Duodenal mucosa (tissue), 2 donors: ENCODE results near the gene MAP1B.

Experiments
- H3K27ac ChIP-seq: one replicate; pipeline ENCODE4 v1.7.0; 2013; ENCODE audit warnings: low read depth, low read length
- H3K27me3 ChIP-seq, 2 donors: one replicate each; pipeline ENCODE4 v1.7.0; 2013; ENCODE audit warnings: low read length in 2 of 2, control low read depth in 1 of 2; ENCODE audit not compliant: insufficient read depth in 2 of 2, control insufficient read depth in 1 of 2
- H3K36me3 ChIP-seq, 2 donors: one replicate each; pipeline ENCODE4 v1.7.0; 2013; ENCODE audit warnings: low read length in 2 of 2, control low read depth in 1 of 2; ENCODE audit not compliant: insufficient read depth in 2 of 2, control insufficient read depth in 1 of 2
- H3K4me1 ChIP-seq, 2 donors: one replicate each; pipeline ENCODE4 v1.7.0; 2013; ENCODE audit warnings: low read length in 2 of 2, control low read depth in 1 of 2; ENCODE audit not compliant: insufficient read depth in 2 of 2, control insufficient read depth in 1 of 2
- H3K4me3 ChIP-seq, 2 donors: one replicate each; pipeline ENCODE4 v1.7.0; 2013; ENCODE audit warnings: low read length in 2 of 2, low read depth in 1 of 2
- H3K9ac ChIP-seq, 2 donors: one replicate each; pipeline ENCODE4 v1.7.0; 2013; ENCODE audit warnings: low read length in 2 of 2, low read depth in 1 of 2
- H3K9me3 ChIP-seq, 2 donors: one replicate each; pipeline ENCODE4 v1.7.0; 2013; ENCODE audit warnings: low read length in 2 of 2, control low read depth in 1 of 2; ENCODE audit not compliant: control insufficient read depth in 1 of 2

MAP1B gene

DNA sequence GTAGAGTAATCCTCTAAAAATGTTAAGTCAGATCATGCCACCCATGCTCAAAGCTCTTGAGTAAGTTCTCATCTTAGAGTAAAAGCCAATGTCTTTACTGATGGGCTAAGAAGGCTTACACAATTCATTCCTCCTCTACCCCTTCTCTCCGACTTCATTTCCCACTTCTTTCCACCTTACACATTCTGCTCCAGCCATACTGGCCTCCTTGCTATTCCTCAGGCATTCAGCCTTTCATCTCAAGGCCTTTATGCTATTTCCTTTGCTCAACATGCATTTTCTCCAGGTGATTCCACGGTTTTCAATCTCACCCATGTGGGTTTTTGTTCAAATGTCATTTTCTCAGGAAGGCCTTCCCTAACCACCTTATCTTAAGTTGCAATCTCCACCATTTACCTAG is 104.9 kb downstream of the MAP1B start:
- H3K9ac ChIP-seq = no peak overlapping the region
- no peaks in the 10 kb centered on the region for H3K27me3 ChIP-seq
- no peak overlapping the region for H3K27ac ChIP-seq
- H3K36me3 ChIP-seq = no peaks in the 10 kb centered on the region
- no peaks in the 10 kb centered on the region for H3K9me3 ChIP-seq
- no peaks in the 10 kb centered on the region for H3K4me1 ChIP-seq
- H3K4me3 ChIP-seq = no peak overlapping the region

GRCh38 chr5:72213482-72213881 is 106.2 kb downstream of the MAP1B start:
- H3K36me3 ChIP-seq = peaks cover 10 to 11% of the 10 kb centered on the region in 2 donors
- no peak overlapping the region for H3K27ac ChIP-seq
- no peak overlapping the region for H3K4me3 ChIP-seq
- no peaks in the 10 kb centered on the region for H3K27me3 ChIP-seq
- no peaks in the 10 kb centered on the region for H3K4me1 ChIP-seq
- H3K9me3 ChIP-seq = no peaks in the 10 kb centered on the region
- no peak overlapping the region for H3K9ac ChIP-seq

GRCh38 chr5:72214168-72214567 is 106.9 kb downstream of the MAP1B start:
- Histone ChIP-seq H3K9ac (no peak overlapping the region), H3K36me3 (peaks cover 16% of the 10 kb centered on the region in 2 donors), H3K27me3 (no peaks in the 10 kb centered on the region), H3K4me3 (no peak overlapping the region), H3K4me1 (no peaks in the 10 kb centered on the region), H3K27ac (no peak overlapping the region), H3K9me3 (no peaks in the 10 kb centered on the region)

DNA sequence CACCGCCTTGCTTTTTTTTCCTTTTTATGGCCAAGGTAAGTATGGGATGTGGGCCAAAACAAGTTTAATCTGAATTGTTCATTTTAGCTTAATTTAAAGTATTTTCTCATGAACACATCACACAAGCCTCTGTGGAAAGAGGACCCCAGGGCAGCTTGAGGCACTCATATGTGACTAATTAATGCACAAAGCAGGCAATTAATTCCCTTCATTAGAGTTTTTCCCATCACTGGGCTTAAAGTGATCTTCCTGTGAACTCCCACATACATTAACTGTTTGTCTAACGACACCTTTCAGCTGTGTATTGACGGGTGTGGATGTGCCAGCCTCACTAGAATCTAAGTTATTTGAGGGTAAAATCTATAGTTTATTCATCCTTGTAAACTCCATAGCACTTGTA is 109.5 kb downstream of the MAP1B start:
- Histone ChIP-seq H3K27me3 (no peaks in the 10 kb centered on the region), H3K4me3 (no peak overlapping the region), H3K9ac (no peak overlapping the region), H3K9me3 (no peaks in the 10 kb centered on the region), H3K36me3 (peaks cover 24 to 39% of the 10 kb centered on the region in 2 donors), H3K27ac (no peak overlapping the region), H3K4me1 (no peaks in the 10 kb centered on the region)

DNA sequence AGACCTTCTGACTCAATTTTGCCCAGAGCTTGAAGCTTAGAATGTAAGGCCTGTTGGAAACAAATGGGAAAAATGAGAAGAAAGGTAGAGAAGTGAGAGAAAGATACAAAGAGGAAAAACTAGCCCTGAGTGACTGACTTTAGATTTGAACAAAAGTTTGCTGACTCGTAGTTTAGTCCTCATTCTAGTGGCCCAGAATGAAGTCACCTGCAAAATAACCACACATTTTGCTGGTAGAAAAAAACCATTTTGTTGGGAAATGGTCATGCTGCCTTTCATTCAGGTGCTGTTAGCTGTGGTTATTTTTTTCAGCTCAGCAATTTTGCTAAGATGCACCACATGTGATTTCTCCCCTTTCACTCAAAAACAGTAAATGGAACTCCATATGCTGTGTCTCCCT is 113.8 kb downstream of the MAP1B start:
- Histone ChIP-seq H3K4me3 (no peak overlapping the region), H3K9me3 (no peaks in the 10 kb centered on the region), H3K27ac (no peak overlapping the region), H3K27me3 (no peaks in the 10 kb centered on the region), H3K9ac (no peak overlapping the region), H3K36me3 (peaks cover 41 to 77% of the 10 kb centered on the region in 2 donors), H3K4me1 (no peaks in the 10 kb centered on the region)

DNA sequence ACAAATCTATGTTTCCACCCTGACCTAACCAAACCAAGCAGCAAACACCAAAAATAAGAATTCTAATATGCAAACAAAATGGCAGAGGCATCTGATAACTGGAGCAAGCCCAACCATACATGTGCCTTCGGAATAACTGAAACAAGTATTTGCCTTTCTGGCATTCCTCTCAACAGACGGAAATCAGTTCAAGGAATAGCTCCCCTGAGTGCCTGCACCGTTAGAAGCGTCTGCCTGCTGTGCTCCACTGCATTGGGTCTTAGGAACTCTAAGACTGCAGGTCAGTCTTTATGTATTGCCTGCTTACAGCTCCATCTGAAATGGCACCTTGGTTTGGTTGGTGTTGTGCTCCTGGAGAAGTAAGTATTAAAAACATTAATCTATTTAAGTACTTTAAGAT is 114.3 kb downstream of the MAP1B start:
- no peak overlapping the region for H3K9ac ChIP-seq
- H3K27ac ChIP-seq = no peak overlapping the region
- H3K36me3 ChIP-seq = peaks cover 41 to 79% of the 10 kb centered on the region in 2 donors
- H3K4me1 ChIP-seq = no peaks in the 10 kb centered on the region
- no peaks in the 10 kb centered on the region for H3K9me3 ChIP-seq
- no peaks in the 10 kb centered on the region for H3K27me3 ChIP-seq
- no peak overlapping the region for H3K4me3 ChIP-seq

DNA sequence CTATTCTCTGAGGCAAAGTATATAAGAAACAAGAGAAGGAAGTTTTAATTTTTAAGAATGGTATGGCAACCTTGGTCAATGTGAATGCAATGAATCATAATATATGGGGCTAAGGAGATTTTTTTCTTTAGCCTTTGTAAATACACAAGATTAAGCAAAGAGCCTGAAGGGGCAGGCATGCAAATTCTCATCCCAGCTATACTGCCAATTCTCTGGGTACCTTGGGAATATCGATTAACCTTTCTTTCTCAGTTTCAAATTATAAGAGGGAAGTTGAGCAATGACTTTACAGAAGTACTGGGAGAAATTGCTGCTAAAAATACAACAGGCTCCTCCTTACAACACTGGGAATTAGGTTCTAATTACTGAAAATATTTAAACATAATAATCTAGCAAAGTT is 115.2 kb downstream of the MAP1B start:
- Histone ChIP-seq H3K9me3 (no peaks in the 10 kb centered on the region), H3K4me3 (no peak overlapping the region), H3K27ac (no peak overlapping the region), H3K36me3 (peaks cover 39 to 84% of the 10 kb centered on the region in 2 donors), H3K9ac (no peak overlapping the region), H3K27me3 (no peaks in the 10 kb centered on the region), H3K4me1 (no peaks in the 10 kb centered on the region)

DNA sequence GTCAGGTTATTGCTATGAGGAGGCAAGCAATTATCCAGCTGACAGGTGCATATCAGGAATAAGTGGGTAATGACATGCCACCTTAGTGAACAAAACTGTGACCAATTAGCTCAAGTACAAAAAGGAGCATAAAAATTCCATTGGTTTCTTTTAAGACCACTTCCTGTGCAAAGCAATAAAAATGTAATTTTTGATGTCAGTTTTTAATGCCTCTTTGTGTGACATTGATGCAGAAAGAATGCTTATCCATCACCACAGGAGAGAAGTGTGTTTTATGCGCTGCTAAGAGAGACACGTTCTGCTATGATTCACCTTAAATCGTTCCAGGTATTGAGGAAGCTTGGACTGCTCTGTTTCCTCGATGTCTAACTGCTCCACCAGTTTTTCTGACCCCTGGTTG is 116.1 kb downstream of the MAP1B start:
- H3K36me3 ChIP-seq = peaks cover 31 to 80% of the 10 kb centered on the region in 2 donors

DNA sequence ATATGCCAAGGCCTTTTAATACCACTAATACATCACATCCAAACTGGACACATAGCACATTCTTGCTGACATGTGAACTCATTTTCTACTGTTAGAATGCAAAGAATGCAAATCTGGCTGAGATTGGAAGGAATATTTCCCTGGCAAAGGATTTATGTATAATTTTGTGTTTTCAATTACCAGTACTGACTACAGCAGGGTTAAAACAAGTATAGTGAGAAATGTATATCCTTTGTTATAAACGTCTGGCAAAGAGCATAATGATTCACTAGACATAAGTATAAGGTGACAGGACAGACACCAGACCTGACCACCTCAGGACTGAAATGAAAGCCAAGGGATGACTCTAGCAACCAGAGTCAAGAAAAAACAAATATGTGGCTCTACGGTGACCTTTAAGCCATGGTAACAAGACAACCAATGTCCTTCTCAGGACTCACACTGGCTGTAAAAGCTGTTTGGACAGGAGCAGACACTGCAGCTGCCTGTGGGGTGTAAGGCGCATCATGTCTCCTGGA is 117.7 kb downstream of the MAP1B start:
- no peaks in the 10 kb centered on the region for H3K4me1 ChIP-seq
- no peaks in the 10 kb centered on the region for H3K9me3 ChIP-seq
- peaks cover 18 to 66% of the 10 kb centered on the region in 2 donors for H3K36me3 ChIP-seq
- no peak overlapping the region for H3K9ac ChIP-seq
- H3K27ac ChIP-seq = no peak overlapping the region
- no peak overlapping the region for H3K4me3 ChIP-seq
- H3K27me3 ChIP-seq = no peaks in the 10 kb centered on the region

More for the DNA sequence above, 116.1 kb downstream of the MAP1B start:
- Histone ChIP-seq H3K4me3 (no peak overlapping the region), H3K9me3 (no peaks in the 10 kb centered on the region), H3K9ac (no peak overlapping the region), H3K27me3 (no peaks in the 10 kb centered on the region), H3K27ac (no peak overlapping the region), H3K4me1 (no peaks in the 10 kb centered on the region)

DNA sequence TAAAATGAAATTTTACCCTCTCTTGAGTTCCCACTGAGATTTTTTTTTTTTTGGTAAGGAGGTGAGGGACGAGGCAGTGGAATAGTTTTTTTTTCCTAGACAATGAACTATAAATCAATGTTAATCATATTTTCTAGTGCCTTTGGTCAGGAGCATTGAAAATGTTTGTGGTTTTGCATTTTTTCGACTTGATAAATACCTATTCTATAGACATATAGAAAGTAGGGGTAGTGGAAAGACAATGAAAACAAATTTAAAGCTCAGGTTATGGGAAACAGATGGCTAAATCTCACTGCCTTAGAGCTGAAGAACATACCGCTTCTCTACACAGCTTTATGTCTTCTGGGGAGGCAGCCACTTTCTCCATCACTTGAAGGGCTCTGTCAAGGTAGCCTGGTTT is 118.5 kb downstream of the MAP1B start:
- H3K36me3 ChIP-seq = peaks cover 17 to 61% of the 10 kb centered on the region in 2 donors
- H3K27ac ChIP-seq = no peak overlapping the region
- no peaks in the 10 kb centered on the region for H3K4me1 ChIP-seq

GRCh38 chr5:72226950-72227349 is 119.7 kb downstream of the MAP1B start:
- no peaks in the 10 kb centered on the region for H3K9me3 ChIP-seq
- no peaks in the 10 kb centered on the region for H3K4me1 ChIP-seq
- peaks cover 17 to 59% of the 10 kb centered on the region in 2 donors for H3K36me3 ChIP-seq
- H3K27me3 ChIP-seq = no peaks in the 10 kb centered on the region
- no peak overlapping the region for H3K27ac ChIP-seq
- no peak overlapping the region for H3K9ac ChIP-seq
- no peak overlapping the region for H3K4me3 ChIP-seq

More for the DNA sequence above, 118.5 kb downstream of the MAP1B start:
- H3K4me3 ChIP-seq = no peak overlapping the region
- no peak overlapping the region for H3K9ac ChIP-seq
- no peaks in the 10 kb centered on the region for H3K9me3 ChIP-seq
- no peaks in the 10 kb centered on the region for H3K27me3 ChIP-seq
